GM12872 (cell line): ENCODE data around the gene ABHD11.

Source experiments
- CTCF ChIP-seq: IDR thresholded peaks from 3 replicates; pipeline ENCODE4 v1.5.1; 2011; ENCODE audit warnings: low read depth, mild to moderate bottlenecking, low read length, moderate library complexity; ENCODE audit not compliant: insufficient read depth

Gene ABHD11

DNA sequence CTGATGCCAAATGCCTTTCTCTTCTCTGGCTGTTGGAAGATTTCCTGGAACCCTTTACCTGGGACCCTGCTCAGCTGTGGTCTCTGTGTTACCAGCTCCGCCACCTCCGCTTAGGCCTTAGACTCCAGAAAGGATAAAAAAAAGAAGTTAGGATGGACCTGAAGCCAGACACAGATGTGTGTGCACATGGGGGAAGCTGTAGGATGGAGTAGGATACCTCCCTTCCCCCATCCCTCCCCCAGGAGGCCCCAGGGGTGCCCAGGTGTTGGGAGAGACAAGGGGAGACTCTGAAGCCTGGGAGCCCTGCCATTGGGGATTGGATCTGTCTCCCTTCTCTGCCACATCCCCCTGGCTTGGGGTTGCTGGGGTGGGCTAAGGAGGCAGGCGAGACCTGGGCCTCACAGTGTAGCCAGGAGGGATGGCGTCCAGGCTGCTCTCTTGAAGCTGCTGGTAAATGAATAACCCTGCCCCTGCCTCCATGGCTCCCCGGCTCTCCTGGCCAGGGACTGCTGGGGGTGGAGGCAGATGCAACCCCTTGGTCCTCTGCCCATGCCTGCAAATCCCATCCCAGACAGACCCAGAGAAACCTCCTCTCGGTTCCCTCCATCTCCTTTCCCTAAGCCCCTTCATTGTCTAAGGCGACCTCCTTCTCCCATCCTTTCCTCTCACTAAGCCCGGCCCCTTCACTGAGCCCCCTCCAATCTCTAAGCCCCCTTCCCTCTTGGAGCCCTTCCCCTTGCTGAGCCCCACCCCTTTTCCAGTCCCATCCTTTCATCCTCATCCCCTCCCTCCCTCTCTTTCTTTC is 23.5 kb upstream of the ABHD11 start:
- no peak for TF ChIP-seq CTCF

DNA sequence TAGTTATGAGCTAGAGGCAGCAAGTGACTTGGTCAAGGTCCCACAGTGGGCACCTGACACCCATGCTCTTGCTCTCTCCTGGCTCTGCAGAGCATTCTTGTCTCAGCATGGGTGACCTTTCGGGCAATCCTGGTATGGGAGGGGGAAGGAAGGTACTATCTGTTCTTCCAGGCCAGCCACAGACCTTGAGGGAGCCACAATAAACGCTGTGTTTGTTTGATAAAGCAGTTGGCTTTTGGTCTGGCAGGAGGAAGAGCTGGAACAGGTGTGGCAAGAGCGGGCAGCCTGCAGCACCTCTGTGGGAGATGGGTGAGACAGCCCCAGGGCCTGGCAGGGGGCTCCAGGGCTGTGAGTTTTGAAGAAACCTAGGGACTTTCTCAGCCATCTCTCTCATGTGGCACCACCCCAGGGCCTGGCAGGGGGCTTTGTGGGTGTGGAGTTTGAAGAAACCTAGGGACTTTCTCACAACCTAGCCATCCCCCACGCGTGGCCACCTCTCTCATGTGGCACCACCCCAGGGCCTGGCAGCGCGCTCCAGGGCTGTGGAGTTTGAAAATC is 20.1 kb upstream of the ABHD11 start:
- TF ChIP-seq CTCF, result no peak

DNA sequence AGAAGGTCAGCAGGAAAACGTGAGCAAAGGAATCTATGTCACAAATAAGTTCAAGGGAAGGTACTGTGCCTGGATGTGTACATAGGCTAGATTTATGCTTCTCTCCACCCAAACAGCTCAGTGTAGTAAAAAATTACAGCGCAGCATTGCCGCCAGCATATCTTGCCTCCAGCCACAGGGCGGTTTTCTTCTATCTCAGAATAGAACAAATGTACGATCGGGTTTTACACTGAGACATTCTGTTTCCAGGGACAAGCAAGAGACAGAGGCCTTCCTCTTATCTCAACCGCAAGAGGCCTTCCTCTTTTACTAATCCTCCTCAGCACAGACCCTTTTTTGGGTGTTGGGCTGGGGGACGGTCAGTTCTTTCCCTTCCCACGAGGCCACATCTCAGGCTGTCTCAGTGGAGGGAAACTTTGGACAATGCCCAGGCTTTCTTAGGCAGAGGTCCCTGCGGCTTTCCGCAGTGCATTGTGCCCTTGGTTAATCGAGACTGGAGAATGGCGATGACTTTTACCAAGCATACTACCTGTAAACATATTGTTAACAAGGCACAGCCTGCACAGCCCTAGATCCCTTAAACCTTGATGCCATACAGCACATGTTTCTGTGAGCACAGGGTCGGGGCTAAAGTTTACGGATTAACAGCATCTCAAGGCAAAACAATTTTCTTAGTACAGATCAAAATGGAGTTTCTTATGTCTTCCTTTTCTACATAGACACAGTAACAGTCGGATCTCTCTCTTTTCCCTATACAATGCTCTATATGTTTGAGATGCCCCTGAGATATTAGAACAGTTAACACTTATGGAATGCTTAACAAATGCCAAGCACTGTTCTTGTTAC is 11.6 kb upstream of the ABHD11 start:
- no peak for TF ChIP-seq CTCF

- TF ChIP-seq CTCF, result no peak
Observed at GRCh38 chr7:73746378-73746777, 7.8 kb upstream of the ABHD11 start.

GRCh38 chr7:73742753-73743641 is 4.4 kb upstream of the ABHD11 start:
- 0 out of 3 replicates have a peak, but pooled peaks have one; percentile 11 for TF ChIP-seq CTCF

DNA sequence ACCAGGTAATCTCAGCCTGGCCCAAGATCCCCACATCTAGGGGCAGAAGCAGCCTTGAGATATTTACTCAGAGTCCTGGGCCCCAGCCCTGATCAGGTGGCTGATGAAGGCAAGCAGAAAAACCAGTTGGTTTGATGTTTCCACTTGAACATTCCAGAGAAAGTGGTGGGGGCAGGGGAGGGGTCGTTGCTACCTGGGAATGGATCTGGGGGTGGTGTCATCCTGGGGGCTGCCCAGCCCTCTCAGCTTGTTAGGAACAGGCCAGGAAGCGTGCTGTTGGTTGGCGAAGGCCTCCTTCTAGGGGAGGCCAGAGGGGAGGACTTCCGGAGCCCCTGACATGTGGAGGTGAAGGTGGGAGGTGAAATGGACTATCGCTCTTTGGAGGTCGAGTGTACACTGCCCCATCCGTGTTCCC is 3.7 kb upstream of the ABHD11 start:
- no peak for TF ChIP-seq CTCF
